ENCODE data around the gene TMOD3.

Gene TMOD3

GRCh38 chr15:51818150-51818549, 11.3 kb upstream of the TMOD3 start:
- peaks cover 0 to 11% (median 0%) of the 10 kb centered on the region in 5 donors for H3K4me1 ChIP-seq (ENCODE audit: control insufficient read depth in 5 of 5, insufficient read depth in 5 of 5, low read length in 5 of 5)
- H3K9me3 ChIP-seq (ENCODE audit: control insufficient read depth in 5 of 5, low read length in 5 of 5), result peaks cover 0 to 10% (median 8%) of the 10 kb centered on the region in 5 donors
- H3K27me3 ChIP-seq (ENCODE audit: control insufficient read depth in 5 of 5, insufficient read depth in 4 of 5, low read length in 5 of 5), result no peaks in the 10 kb centered on the region
- no peak overlapping the region for H3K9ac ChIP-seq (ENCODE audit: low read length in 5 of 5)
- H3K27ac ChIP-seq (ENCODE audit: low read depth, low read length), result no peak overlapping the region
- peaks cover 0 to 2% (median 0%) of the 10 kb centered on the region in 5 donors for H3K36me3 ChIP-seq (ENCODE audit: control insufficient read depth in 5 of 5, insufficient read depth in 5 of 5, low read length in 5 of 5)
- H3K4me3 ChIP-seq (ENCODE audit: low read depth in 1 of 5, low read length in 5 of 5), result no peak overlapping the region

- peaks cover 2 to 10% (median 7%) of the 10 kb centered on the region in 5 donors for H3K4me1 ChIP-seq (ENCODE audit: control insufficient read depth in 5 of 5, insufficient read depth in 5 of 5, low read length in 5 of 5)
- H3K36me3 ChIP-seq (ENCODE audit: control insufficient read depth in 5 of 5, insufficient read depth in 5 of 5, low read length in 5 of 5), result no peaks in the 10 kb centered on the region
- H3K27ac ChIP-seq (ENCODE audit: low read depth, low read length), result no peak overlapping the region
- no peak overlapping the region for H3K9ac ChIP-seq (ENCODE audit: low read length in 5 of 5)
- H3K9me3 ChIP-seq (ENCODE audit: control insufficient read depth in 5 of 5, low read length in 5 of 5), result peaks cover 0 to 10% (median 8%) of the 10 kb centered on the region in 5 donors
- no peak overlapping the region for H3K4me3 ChIP-seq (ENCODE audit: low read depth in 1 of 5, low read length in 5 of 5)
- H3K27me3 ChIP-seq (ENCODE audit: control insufficient read depth in 5 of 5, insufficient read depth in 4 of 5, low read length in 5 of 5), result no peaks in the 10 kb centered on the region
These were observed 3.8 kb upstream of the TMOD3 start for GRCh38 chr15:51825698-51826097.

GRCh38 chr15:51828621-51829375, 655 bp upstream of the TMOD3 start:
- H3K9me3 ChIP-seq (ENCODE audit: control insufficient read depth in 5 of 5, low read length in 5 of 5), result no peaks in the 10 kb centered on the region
- peaks cover 2 to 28% (median 22%) of the 10 kb centered on the region in 5 donors for H3K4me1 ChIP-seq (ENCODE audit: control insufficient read depth in 5 of 5, insufficient read depth in 5 of 5, low read length in 5 of 5)
- H3K4me3 ChIP-seq (ENCODE audit: low read depth in 1 of 5, low read length in 5 of 5), result peak overlapping the region; percentile 48 to 96 (median 93)
- H3K27ac ChIP-seq (ENCODE audit: low read depth, low read length), result peak overlapping the region; percentile 95
- no peaks in the 10 kb centered on the region for H3K36me3 ChIP-seq (ENCODE audit: control insufficient read depth in 5 of 5, insufficient read depth in 5 of 5, low read length in 5 of 5)
- peak overlapping the region in 1 of 5 donors; percentile 92 for H3K9ac ChIP-seq (ENCODE audit: low read length in 5 of 5)
- no peaks in the 10 kb centered on the region for H3K27me3 ChIP-seq (ENCODE audit: control insufficient read depth in 5 of 5, insufficient read depth in 4 of 5, low read length in 5 of 5)

GRCh38 chr15:51830276-51830806, 888 bp downstream of the TMOD3 start:
- Histone ChIP-seq H3K27ac (ENCODE audit: low read depth, low read length) (peak overlapping the region; percentile 95), H3K4me1 (ENCODE audit: control insufficient read depth in 5 of 5, insufficient read depth in 5 of 5, low read length in 5 of 5) (peaks cover 2 to 32% (median 22%) of the 10 kb centered on the region in 5 donors), H3K9ac (ENCODE audit: low read length in 5 of 5) (peak overlapping the region; percentile 91 to 97 (median 92)), H3K27me3 (ENCODE audit: control insufficient read depth in 5 of 5, insufficient read depth in 4 of 5, low read length in 5 of 5) (no peaks in the 10 kb centered on the region), H3K9me3 (ENCODE audit: control insufficient read depth in 5 of 5, low read length in 5 of 5) (no peaks in the 10 kb centered on the region), H3K36me3 (ENCODE audit: control insufficient read depth in 5 of 5, insufficient read depth in 5 of 5, low read length in 5 of 5) (no peaks in the 10 kb centered on the region), H3K4me3 (ENCODE audit: low read depth in 1 of 5, low read length in 5 of 5) (peak overlapping the region; percentile 81 to 96 (median 95))

GRCh38 chr15:51833772-51834171, 4.3 kb downstream of the TMOD3 start:
- no peaks in the 10 kb centered on the region for H3K36me3 ChIP-seq (ENCODE audit: control insufficient read depth in 5 of 5, insufficient read depth in 5 of 5, low read length in 5 of 5)
- no peak overlapping the region for H3K9ac ChIP-seq (ENCODE audit: low read length in 5 of 5)
- no peaks in the 10 kb centered on the region for H3K9me3 ChIP-seq (ENCODE audit: control insufficient read depth in 5 of 5, low read length in 5 of 5)
- H3K27me3 ChIP-seq (ENCODE audit: control insufficient read depth in 5 of 5, insufficient read depth in 4 of 5, low read length in 5 of 5), result no peaks in the 10 kb centered on the region
- H3K4me1 ChIP-seq (ENCODE audit: control insufficient read depth in 5 of 5, insufficient read depth in 5 of 5, low read length in 5 of 5), result peaks cover 5 to 48% (median 37%) of the 10 kb centered on the region in 5 donors
- no peak overlapping the region for H3K27ac ChIP-seq (ENCODE audit: low read depth, low read length)
- no peak overlapping the region for H3K4me3 ChIP-seq (ENCODE audit: low read depth in 1 of 5, low read length in 5 of 5)

GRCh38 chr15:51837792-51838251, 8.4 kb downstream of the TMOD3 start:
- no peak overlapping the region for H3K9ac ChIP-seq (ENCODE audit: low read length in 5 of 5)
- peaks cover 3 to 46% (median 22%) of the 10 kb centered on the region in 5 donors for H3K4me1 ChIP-seq (ENCODE audit: control insufficient read depth in 5 of 5, insufficient read depth in 5 of 5, low read length in 5 of 5)

GRCh38 chr15:51838270-51838669, 8.8 kb downstream of the TMOD3 start:
- H3K4me3 ChIP-seq (ENCODE audit: low read depth in 1 of 5, low read length in 5 of 5), result no peak overlapping the region
- no peaks in the 10 kb centered on the region for H3K27me3 ChIP-seq (ENCODE audit: control insufficient read depth in 5 of 5, insufficient read depth in 4 of 5, low read length in 5 of 5)
- peak overlapping the region; percentile 9 for H3K27ac ChIP-seq (ENCODE audit: low read depth, low read length)
- no peaks in the 10 kb centered on the region for H3K36me3 ChIP-seq (ENCODE audit: control insufficient read depth in 5 of 5, insufficient read depth in 5 of 5, low read length in 5 of 5)
- no peak overlapping the region for H3K9ac ChIP-seq (ENCODE audit: low read length in 5 of 5)
- H3K4me1 ChIP-seq (ENCODE audit: control insufficient read depth in 5 of 5, insufficient read depth in 5 of 5, low read length in 5 of 5), result peaks cover 3 to 51% (median 26%) of the 10 kb centered on the region in 5 donors
- H3K9me3 ChIP-seq (ENCODE audit: control insufficient read depth in 5 of 5, low read length in 5 of 5), result no peaks in the 10 kb centered on the region

More at GRCh38 chr15:51837792-51838251, 8.4 kb downstream of the TMOD3 start:
- Histone ChIP-seq H3K36me3 (ENCODE audit: control insufficient read depth in 5 of 5, insufficient read depth in 5 of 5, low read length in 5 of 5) (no peaks in the 10 kb centered on the region), H3K4me3 (ENCODE audit: low read depth in 1 of 5, low read length in 5 of 5) (peak overlapping the region in 1 of 5 donors; percentile 4), H3K27me3 (ENCODE audit: control insufficient read depth in 5 of 5, insufficient read depth in 4 of 5, low read length in 5 of 5) (no peaks in the 10 kb centered on the region), H3K9me3 (ENCODE audit: control insufficient read depth in 5 of 5, low read length in 5 of 5) (no peaks in the 10 kb centered on the region), H3K27ac (ENCODE audit: low read depth, low read length) (peak overlapping the region; percentile 9)

GRCh38 chr15:51840692-51841091, 11.2 kb downstream of the TMOD3 start:
- Histone ChIP-seq H3K9ac (ENCODE audit: low read length in 5 of 5) (no peak overlapping the region), H3K4me3 (ENCODE audit: low read depth in 1 of 5, low read length in 5 of 5) (no peak overlapping the region), H3K36me3 (ENCODE audit: control insufficient read depth in 5 of 5, insufficient read depth in 5 of 5, low read length in 5 of 5) (no peaks in the 10 kb centered on the region), H3K9me3 (ENCODE audit: control insufficient read depth in 5 of 5, low read length in 5 of 5) (no peaks in the 10 kb centered on the region), H3K27ac (ENCODE audit: low read depth, low read length) (no peak overlapping the region), H3K27me3 (ENCODE audit: control insufficient read depth in 5 of 5, insufficient read depth in 4 of 5, low read length in 5 of 5) (no peaks in the 10 kb centered on the region), H3K4me1 (ENCODE audit: control insufficient read depth in 5 of 5, insufficient read depth in 5 of 5, low read length in 5 of 5) (peaks cover 3 to 69% (median 30%) of the 10 kb centered on the region in 5 donors)

- Histone ChIP-seq H3K4me3 (ENCODE audit: low read depth in 1 of 5, low read length in 5 of 5) (no peak overlapping the region), H3K4me1 (ENCODE audit: control insufficient read depth in 5 of 5, insufficient read depth in 5 of 5, low read length in 5 of 5) (peaks cover 5 to 72% (median 34%) of the 10 kb centered on the region in 5 donors), H3K9me3 (ENCODE audit: control insufficient read depth in 5 of 5, low read length in 5 of 5) (no peaks in the 10 kb centered on the region), H3K36me3 (ENCODE audit: control insufficient read depth in 5 of 5, insufficient read depth in 5 of 5, low read length in 5 of 5) (no peaks in the 10 kb centered on the region), H3K9ac (ENCODE audit: low read length in 5 of 5) (no peak overlapping the region), H3K27me3 (ENCODE audit: control insufficient read depth in 5 of 5, insufficient read depth in 4 of 5, low read length in 5 of 5) (no peaks in the 10 kb centered on the region), H3K27ac (ENCODE audit: low read depth, low read length) (no peak overlapping the region)
These were observed 12.1 kb downstream of the TMOD3 start for GRCh38 chr15:51841406-51842040.

GRCh38 chr15:51842265-51842664, 12.8 kb downstream of the TMOD3 start:
- H3K27ac ChIP-seq (ENCODE audit: low read depth, low read length), result no peak overlapping the region
- no peak overlapping the region for H3K9ac ChIP-seq (ENCODE audit: low read length in 5 of 5)
- no peaks in the 10 kb centered on the region for H3K27me3 ChIP-seq (ENCODE audit: control insufficient read depth in 5 of 5, insufficient read depth in 4 of 5, low read length in 5 of 5)
- H3K4me3 ChIP-seq (ENCODE audit: low read depth in 1 of 5, low read length in 5 of 5), result no peak overlapping the region
- peaks cover 6 to 74% (median 38%) of the 10 kb centered on the region in 5 donors for H3K4me1 ChIP-seq (ENCODE audit: control insufficient read depth in 5 of 5, insufficient read depth in 5 of 5, low read length in 5 of 5)
- no peaks in the 10 kb centered on the region for H3K36me3 ChIP-seq (ENCODE audit: control insufficient read depth in 5 of 5, insufficient read depth in 5 of 5, low read length in 5 of 5)
- H3K9me3 ChIP-seq (ENCODE audit: control insufficient read depth in 5 of 5, low read length in 5 of 5), result no peaks in the 10 kb centered on the region

Data from subcutaneous abdominal adipose tissue (tissue), 5 donors.